ENCODE data around the gene HECW1.

GRCh38 chr7:43117095-43117494 is 4.6 kb downstream of the HECW1 start:
- TF ChIP-seq REST (IDR thresholded peaks at IDR 0.05; ENCODE audit: insufficient read depth in 1 of 2, low read depth in 2 of 2, low read length in 1 of 2) (no peak), CTCF (IDR thresholded peaks at IDR 0.05) (no peak), POLR2AphosphoS5 (IDR thresholded peaks at IDR 0.05; ENCODE audit: low read depth, low read length) (no peak), TCF7L2 (IDR thresholded peaks at IDR 0.05; ENCODE audit: low read depth, low read length) (no peak)
